Endodermal cell (in vitro differentiated cells): ENCODE data around the gene CYP11A1. TPM values are rescaled to one million over a fixed set of nuclear protein-coding genes. Genes with fewer than 3 reads are reported as not detected.

ENCODE experiments used
- DNase-seq: peaks from one replicate; pipeline ENCODE4 v3.0.0-alpha.2; 2017
- H3K27ac ChIP-seq: 2 replicates; pipeline ENCODE4 v1.5.1; 2013; ENCODE audit warnings: mild to moderate bottlenecking, low read depth, low read length, moderate library complexity
- H3K27me3 ChIP-seq: 2 replicates; pipeline ENCODE4 v1.6.1; 2013; ENCODE audit warnings: mild to moderate bottlenecking, low read length, moderate library complexity; ENCODE audit not compliant: insufficient read depth, control insufficient read depth, poor library complexity, severe bottlenecking
- H3K36me3 ChIP-seq: 2 replicates; pipeline ENCODE4 v1.7.0; 2013; ENCODE audit warnings: mild to moderate bottlenecking, low read length, moderate library complexity; ENCODE audit not compliant: control insufficient read depth, insufficient read depth
- H3K4me1 ChIP-seq: one replicate; pipeline ENCODE4 v1.7.0; 2013; ENCODE audit warnings: low read length; ENCODE audit not compliant: control insufficient read depth, insufficient read depth
- H3K4me3 ChIP-seq: 2 replicates; pipeline ENCODE4 v1.5.1; 2013; ENCODE audit warnings: mild to moderate bottlenecking, low read length, moderate library complexity
- H3K9ac ChIP-seq: 2 replicates; pipeline ENCODE4 v1.6.1; 2013; ENCODE audit warnings: mild to moderate bottlenecking, low read length, moderate library complexity; ENCODE audit not compliant: poor library complexity, severe bottlenecking; ENCODE audit errors: extremely low read depth
- H3K9me3 ChIP-seq: 2 replicates; pipeline ENCODE4 v1.6.1; 2013; ENCODE audit warnings: mild to moderate bottlenecking, low read length, moderate library complexity; ENCODE audit not compliant: control insufficient read depth
- H3K27ac Mint-ChIP-seq: 2 replicates; pipeline ENCODE4 v1.8.0; 2020; ENCODE audit warnings: mixed read lengths
- H3K27me3 Mint-ChIP-seq: 2 replicates; pipeline ENCODE4 v1.8.0; 2021; ENCODE audit warnings: mild to moderate bottlenecking, mixed read lengths; ENCODE audit not compliant: insufficient read depth
- H3K36me3 Mint-ChIP-seq: 2 replicates; pipeline ENCODE4 v1.8.0; 2020; ENCODE audit warnings: low read depth, mixed read lengths
- H3K4me1 Mint-ChIP-seq: 2 replicates; pipeline ENCODE4 v1.8.0; 2020; ENCODE audit warnings: mixed read lengths
- H3K4me3 Mint-ChIP-seq: 2 replicates; pipeline ENCODE4 v1.8.0; 2020; ENCODE audit warnings: mild to moderate bottlenecking, moderate library complexity, mixed read lengths
- H3K9me3 Mint-ChIP-seq: 2 replicates; pipeline ENCODE4 v1.8.0; 2020; ENCODE audit warnings: mild to moderate bottlenecking, mixed read lengths
- WGBS, 2 experiments: methylation state at CpG; one replicate each; pipeline versions ENCODE4 v1.1.5 to v1.1.7; 2013; ENCODE audit warnings: missing lambda C conversion rate in 2 of 2, mixed read lengths in 1 of 2; ENCODE audit not compliant: insufficient coverage in 1 of 2, insufficient read length in 1 of 2; 5-methylcytosine and 5-hydroxymethylcytosine counted together
- total RNA-seq, 2 donors: library from RNA; stranded (reverse); fragmentation: NEBNext Ultra II Directional in 1 of 2; extraction: Animal tissue kit (Norgen Biotek cat#: 25700) in 1 of 2; gene quantifications; 2 replicates in 1 of 2; 3 replicates in 1 of 2; pipeline ENCODE4 v1.2.1, GENCODE V29; 2021
- TF ChIP-seq, protein P1 (sequence below): fragments of 200-600 bp; sonication (generic); conservative IDR thresholded peaks from 2 replicates; pipeline ENCODE4 v1.5.0; 2021; ENCODE audit warnings: antibody characterized with exemption, mild to moderate bottlenecking

Gene CYP11A1
- total RNA-seq, 2 donors from 2014 or later: 4.8 to 5.3 TPM

DNA sequence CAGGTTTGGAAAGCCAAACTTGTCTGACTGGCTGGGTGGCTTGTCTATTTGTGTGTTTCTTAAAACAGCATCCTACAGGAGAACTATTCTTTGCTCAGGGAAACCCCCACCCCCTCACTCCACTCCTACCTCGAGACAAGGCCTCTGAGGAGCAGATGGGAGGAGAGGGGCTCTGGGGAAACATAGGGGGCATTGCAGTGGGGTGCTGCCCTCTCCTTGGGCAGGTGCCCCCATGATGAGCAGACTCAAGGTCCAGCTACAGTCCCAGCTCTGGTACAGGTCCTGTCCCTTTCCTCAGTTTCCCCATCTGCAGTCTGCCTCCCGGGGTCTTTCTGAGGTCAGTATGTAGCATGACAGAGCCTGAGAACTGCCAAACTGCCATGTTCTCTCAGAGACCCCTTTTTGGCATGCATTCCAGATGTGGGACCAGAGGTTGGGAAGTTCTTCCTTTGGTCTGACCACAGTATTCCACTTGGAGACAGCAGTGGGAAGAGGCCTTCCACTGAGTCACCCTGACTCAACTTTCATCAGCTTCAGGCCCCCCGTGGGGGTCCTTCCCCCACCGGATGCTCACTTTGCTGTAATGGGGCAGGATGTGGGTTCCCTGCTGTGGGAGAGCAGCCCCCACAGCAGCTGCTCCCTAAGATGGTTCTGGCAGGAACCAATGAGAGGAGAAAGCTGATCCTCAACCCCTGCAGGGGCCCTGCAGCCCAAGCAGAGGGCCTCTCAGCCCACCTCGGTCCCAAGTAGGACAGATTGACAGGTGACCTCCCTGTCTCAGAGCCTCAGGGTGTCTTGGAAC lies 32.3 kb upstream of the CYP11A1 start:
- Mint-ChIP-seq H3K36me3 (no peaks in the 10 kb centered on the region), H3K9me3 (no peaks in the 10 kb centered on the region), H3K27ac (no peak overlapping the region), H3K4me1 (peaks cover 10% of the 10 kb centered on the region), H3K27me3 (no peaks in the 10 kb centered on the region), H3K4me3 (no peak overlapping the region)
- DNase-seq: no peak
- WGBS, 2 experiments: 60 to 71% methylated on average over 2 to 5 of the region's 5 CpGs
- TF ChIP-seq, protein P1, sequence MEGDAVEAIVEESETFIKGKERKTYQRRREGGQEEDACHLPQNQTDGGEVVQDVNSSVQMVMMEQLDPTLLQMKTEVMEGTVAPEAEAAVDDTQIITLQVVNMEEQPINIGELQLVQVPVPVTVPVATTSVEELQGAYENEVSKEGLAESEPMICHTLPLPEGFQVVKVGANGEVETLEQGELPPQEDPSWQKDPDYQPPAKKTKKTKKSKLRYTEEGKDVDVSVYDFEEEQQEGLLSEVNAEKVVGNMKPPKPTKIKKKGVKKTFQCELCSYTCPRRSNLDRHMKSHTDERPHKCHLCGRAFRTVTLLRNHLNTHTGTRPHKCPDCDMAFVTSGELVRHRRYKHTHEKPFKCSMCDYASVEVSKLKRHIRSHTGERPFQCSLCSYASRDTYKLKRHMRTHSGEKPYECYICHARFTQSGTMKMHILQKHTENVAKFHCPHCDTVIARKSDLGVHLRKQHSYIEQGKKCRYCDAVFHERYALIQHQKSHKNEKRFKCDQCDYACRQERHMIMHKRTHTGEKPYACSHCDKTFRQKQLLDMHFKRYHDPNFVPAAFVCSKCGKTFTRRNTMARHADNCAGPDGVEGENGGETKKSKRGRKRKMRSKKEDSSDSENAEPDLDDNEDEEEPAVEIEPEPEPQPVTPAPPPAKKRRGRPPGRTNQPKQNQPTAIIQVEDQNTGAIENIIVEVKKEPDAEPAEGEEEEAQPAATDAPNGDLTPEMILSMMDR: no peak
- no peaks in the 10 kb centered on the region for H3K9me3 ChIP-seq
- H3K36me3 ChIP-seq: no peaks in the 10 kb centered on the region
- peaks cover 5% of the 10 kb centered on the region for H3K4me1 ChIP-seq
- H3K4me3 ChIP-seq: no peak overlapping the region
- no peak overlapping the region for H3K9ac ChIP-seq
- H3K27me3 ChIP-seq: no peaks in the 10 kb centered on the region
- no peak overlapping the region for H3K27ac ChIP-seq

DNA sequence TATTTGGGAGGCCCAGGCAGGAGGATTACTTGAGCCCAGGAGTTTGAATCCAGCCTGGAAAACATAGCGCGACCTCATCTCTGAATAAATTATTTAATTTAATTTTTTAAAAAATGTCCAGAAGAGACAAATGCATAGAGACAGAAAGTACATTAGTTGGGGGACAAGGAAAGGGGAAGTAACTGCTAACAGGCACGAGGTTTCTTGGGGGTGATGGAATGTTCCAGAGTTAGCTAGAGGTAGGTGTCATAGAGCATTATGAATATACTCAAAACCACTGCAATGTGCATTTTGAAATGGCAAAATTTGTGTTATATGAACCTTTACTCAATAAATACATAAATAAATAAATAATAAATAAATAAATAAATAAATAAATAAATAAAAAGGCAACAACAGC lies 31.7 kb upstream of the CYP11A1 start:
- 75 to 95% methylated on average over 1 of the region's 3 CpGs for WGBS, 2 experiments
- no peaks in the 10 kb centered on the region for H3K36me3 ChIP-seq
- Mint-ChIP-seq H3K4me1 (peaks cover 10% of the 10 kb centered on the region), H3K9me3 (no peaks in the 10 kb centered on the region), H3K36me3 (no peaks in the 10 kb centered on the region), H3K4me3 (no peak overlapping the region), H3K27ac (no peak overlapping the region), H3K27me3 (no peaks in the 10 kb centered on the region)
- DNase-seq: no peak
- TF ChIP-seq, protein P1: no peak
- H3K27me3 ChIP-seq: no peaks in the 10 kb centered on the region
- no peak overlapping the region for H3K27ac ChIP-seq
- H3K9me3 ChIP-seq: no peaks in the 10 kb centered on the region
- peaks cover 5% of the 10 kb centered on the region for H3K4me1 ChIP-seq
- H3K9ac ChIP-seq: no peak overlapping the region
- H3K4me3 ChIP-seq: no peak overlapping the region

DNA sequence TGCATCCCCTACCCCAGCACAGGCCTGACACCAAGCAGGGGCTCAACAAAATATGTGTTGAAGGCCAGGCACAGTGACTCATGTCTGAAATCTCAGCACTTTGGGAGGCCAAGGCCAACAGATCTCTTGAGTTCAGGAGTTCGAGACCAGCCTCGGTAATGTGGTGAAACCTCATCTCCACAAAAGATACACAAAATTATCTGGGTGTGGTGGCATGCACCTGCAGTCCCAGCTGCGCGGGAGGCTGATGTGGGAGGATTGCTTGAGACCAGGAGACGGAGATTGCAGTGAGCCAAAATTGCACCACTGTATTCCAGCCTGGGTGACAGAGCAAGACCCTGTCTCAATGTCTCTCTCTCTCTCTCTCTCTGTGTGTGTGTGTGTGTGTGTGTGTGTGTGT lies 30.7 kb upstream of the CYP11A1 start:
- Histone ChIP-seq H3K4me3 (no peak overlapping the region), H3K36me3 (no peaks in the 10 kb centered on the region), H3K9me3 (no peaks in the 10 kb centered on the region), H3K4me1 (peaks cover 5% of the 10 kb centered on the region), H3K9ac (no peak overlapping the region), H3K27me3 (no peaks in the 10 kb centered on the region), H3K27ac (no peak overlapping the region)
- Mint-ChIP-seq H3K9me3 (no peaks in the 10 kb centered on the region), H3K27ac (peak overlapping the region; percentile 44), H3K4me1 (peaks cover 10% of the 10 kb centered on the region), H3K4me3 (no peak overlapping the region), H3K36me3 (no peaks in the 10 kb centered on the region), H3K27me3 (peaks cover 4% of the 10 kb centered on the region)
- DNase-seq: no peak
- 95% methylated on average over 2 to 5 of the region's 5 CpGs for WGBS, 2 experiments
- TF ChIP-seq, protein P1: no peak
